GM21825 (cell line): ENCODE data around the gene CYP26B1.

ENCODE experiments used
- ATAC-seq: cut with Tn5 transposase; IDR thresholded peaks from one replicate; pipeline ENCODE4 v1.9.1; 2021; ENCODE audit warnings: mild to moderate bottlenecking, moderate library complexity; ENCODE audit not compliant: unreplicated experiment

The CYP26B1 gene

DNA sequence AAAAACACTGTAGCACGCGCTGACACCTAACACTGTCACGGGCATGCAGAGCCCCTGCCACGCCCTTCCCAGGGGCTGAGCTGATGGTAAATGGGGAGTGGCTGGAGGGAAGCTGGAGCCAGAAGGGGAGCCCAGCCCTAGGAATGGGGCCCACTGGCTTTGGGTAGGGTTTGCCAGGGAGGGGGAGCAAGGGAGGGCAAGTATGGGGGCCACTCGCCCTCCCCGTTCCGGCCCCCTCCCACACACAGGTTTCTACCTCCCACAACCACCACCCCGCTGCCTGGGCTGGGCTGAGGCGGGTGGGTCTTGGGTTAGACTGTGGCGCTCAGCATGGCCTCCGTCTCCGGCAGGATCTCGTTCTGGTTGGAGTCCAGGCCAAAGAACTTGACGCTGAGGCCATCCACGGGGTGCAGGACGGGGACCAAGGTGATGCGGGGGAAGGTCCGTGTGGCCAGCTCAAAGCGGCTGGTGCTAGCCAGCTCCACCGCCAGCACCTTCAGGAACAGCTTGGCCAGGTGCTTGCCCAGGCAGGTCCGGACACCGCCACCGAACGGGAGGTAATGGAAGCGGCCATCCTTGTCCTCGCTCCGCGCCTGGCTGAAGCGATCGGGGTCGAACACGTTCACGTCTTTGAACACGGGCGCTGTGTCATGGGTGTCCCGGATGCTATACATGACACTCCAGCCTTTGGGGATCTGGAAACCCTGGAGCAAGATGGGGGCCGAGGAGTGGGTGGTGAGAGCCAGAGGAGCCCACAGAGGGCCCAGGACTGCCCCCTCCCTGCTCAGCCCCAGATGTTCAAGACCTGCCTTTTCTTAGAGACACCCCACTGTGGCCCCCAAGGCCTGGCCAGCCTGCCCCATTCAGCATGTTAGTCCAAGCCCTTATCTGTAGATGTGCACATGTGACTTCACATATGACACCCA lies 15.5 kb downstream of the CYP26B1 start:
- no peak for ATAC-seq

DNA sequence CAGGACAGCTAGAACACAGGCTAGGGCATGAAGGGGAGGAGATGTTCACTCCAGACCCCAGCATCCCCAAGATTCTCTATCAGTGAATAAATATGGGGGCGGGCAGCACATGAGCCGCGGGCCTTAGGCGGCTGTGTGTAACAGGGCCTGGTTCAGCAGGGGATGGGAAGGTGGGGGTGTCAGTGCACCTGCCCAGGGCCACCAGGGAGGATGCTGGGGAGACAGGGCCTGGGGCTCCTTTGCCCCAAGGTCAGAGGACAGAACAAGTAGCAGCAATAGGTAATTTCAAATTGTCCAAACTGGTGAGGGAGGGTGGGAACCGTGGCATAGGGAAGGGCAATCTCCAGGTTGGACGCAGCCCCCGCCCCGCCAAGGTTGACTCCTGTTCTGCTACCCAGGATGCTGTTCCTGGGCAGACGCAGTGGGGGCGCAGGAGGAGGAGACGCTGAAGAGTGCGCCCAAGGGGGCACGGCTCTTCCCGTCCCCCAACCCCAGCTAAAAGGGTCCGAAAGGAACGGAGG lies 16.2 kb downstream of the CYP26B1 start:
- no peak for ATAC-seq

DNA sequence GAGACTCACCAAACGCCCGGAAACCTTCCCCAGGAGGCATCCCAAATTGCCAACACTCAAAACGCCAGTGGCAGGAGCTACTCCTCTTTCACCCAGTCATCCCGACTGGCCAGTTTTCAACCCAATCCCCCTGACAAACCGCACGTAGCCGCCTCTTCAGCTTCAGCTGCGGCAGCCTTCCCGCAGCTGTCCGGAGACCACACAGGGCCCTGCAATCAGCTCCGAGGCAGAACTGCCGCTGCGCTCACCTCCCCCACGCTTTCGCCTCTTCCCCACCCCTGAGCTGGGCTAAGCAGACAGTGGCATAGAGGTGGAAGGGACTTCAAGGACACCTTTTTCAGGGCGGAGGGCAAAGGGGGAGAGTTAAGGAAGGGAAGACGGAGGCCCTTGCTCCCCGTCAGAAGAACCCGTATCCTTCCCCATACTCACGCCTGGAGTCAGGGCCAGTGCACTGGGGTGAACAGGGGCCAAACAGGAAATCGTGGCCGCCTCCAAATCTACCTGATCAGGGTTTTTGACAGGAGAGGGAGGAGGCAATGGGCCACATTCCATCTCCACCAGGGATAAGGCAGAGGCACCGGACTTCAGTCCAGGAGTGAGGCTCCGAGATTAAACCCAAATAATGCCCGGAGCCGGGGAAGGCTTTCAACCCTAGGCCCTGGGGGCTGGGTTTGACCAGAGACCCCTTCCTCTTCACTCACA lies 16.9 kb downstream of the CYP26B1 start:
- ATAC-seq = no peak

DNA sequence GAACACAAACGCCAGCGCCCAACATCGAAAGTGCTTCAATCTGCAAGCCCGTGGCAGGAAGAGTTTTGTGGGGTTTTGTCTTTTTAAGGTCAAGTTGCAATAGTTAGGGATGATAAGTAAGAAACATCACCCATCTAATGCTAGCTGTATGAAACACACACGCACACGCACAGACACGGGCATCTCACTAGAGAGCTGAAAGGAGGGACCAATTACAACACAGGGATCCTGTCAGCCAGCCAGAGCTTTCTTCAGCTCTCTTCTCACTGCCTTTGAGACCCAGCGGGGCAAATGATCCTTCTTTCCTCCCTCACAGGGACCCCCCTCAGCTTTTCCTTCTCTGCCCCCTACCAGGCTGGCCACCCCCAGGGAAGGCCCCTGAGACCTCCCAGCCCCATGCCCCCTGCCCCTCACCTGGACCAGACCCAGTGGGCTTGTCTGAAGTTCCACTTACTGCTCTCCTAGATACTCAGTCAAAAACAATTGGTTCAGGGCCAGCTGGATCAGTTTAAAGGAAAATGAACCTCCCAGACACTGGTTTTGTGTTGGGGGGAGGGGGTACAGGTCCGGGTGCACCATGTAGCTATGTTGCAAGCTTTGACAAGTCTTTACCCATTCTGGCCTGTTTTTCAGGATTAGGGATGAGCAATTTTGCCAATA lies 17.9 kb downstream of the CYP26B1 start:
- ATAC-seq = no peak

DNA sequence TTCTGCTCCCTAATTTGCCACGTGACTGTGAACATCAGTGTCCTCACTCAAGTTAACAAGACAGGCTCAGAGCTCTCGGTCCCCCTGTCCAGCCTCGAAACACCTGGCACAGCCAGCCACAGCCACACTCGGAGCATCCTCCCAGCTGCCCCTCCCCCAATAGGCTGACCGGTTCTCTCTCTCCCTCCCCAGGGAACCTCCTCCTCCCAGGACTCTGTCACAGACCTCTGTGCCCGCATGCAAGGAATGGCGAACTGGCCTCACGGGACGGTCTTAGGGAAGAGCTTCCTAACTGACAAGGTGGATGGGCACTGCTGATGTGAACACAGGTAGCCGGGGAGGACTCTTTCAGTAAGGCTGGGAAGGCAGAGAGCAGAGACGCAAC lies 18.8 kb downstream of the CYP26B1 start:
- ATAC-seq = no peak

DNA sequence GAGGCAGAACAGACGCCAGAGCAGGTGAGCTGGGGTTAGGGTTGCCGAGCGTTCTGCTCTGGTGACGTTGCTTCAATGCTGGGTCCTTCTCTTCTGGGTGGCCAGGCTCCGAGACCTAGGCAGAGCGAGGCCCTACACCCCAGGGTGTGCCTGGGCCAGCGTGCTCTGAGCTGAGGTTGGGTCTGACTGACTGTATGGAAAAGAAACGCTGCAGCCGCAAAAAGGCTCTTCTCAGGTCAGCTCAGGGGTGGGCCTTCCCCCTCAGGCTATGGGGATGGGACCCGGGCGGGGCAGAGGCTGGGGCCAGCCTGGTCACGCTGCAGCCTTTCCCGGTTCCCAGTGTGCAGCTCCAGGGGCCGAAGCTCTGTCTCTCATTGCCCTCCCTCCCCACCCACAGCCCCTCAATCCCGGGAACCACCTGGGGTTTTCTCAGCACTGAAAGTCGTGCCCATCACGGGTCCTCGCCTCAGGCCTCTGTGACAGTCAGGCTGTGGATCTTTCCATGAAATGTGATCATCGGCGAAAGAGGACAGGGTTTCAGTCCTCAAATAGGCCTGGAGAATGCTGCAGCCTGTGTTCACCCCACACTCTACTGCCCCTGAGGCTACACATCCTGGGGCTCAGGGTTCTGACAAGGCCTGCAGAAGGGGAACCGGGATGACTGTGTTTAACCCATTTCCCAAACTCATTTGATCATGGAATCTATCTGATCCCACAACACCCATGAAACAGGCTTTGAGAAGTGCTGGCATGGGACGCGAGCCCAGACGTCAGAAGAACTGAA lies 19.4 kb downstream of the CYP26B1 start:
- ATAC-seq = no peak

DNA sequence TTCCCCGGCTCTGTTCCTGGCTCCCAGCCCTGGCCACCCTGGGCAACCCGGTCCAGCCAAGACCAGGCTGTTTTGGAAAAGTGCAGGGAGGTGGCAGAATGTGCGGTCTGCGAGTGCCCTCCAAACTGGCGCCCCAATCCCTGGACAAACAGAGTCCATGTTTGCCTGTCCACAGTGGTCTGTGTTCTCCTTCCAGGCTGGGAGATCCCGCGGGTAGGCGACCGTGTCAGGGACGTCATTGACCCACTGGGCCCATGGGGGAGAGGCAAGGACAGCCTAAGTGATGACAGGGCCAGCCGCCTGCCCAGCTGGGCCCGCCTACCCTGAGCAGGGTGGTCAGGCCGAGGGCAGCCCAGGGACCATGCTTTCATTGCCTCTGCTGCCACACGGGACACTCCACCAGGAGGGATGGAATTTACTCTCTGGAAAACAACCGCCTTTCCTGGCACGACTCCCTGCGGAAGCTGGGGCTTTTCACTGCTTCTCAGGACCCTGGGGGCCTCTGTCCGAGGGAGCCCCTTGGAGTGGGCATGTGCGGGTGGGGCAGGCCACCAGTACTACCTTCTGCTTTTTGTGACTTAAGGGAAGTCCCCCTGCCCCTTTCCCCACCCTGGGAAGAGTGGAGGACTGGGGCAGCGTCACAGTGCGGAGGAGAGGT lies 20.1 kb downstream of the CYP26B1 start:
- no peak for ATAC-seq

DNA sequence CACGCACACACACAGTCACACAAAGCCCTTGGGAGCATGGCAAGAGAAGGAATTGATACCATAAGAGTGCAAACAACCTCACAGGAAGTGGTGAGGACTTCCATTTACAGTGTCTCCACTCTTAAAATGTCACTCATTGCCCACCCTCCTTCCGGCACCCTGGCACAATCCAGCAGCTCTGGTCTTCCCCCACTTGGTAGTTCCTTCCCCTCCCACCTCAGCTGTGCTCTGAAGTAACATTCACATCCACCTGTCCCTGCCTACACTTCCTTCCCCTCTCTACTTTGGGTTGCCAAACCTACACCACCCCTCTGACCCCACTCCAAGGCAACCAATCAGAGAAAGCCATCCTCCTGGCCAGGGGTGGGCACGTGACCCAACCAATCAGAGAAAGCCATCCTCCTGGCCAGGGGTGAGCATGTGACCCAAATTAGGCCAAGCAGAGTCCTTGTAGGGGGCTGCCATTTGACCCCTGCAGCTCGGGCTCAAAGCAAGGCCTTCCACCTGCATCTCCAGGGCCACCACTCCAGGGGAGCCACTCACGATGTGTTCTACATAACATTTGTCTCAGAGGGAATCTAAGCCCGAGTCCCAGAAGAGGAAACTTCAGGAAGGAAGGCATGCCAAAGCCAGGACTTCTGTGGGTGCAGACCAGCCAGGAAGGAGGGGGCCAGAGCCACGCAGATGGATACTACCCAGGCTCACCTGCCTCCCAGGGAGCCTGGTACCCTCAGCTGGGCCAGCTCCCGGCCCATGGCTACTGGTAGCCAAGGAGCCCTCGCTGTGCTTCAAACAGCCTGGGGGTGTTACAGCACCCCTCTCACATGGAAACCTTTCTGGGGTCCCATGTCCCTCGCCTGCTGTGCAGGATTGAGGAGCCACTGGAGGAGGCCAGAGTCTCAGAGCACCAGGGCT lies 21.2 kb downstream of the CYP26B1 start:
- no peak for ATAC-seq

DNA sequence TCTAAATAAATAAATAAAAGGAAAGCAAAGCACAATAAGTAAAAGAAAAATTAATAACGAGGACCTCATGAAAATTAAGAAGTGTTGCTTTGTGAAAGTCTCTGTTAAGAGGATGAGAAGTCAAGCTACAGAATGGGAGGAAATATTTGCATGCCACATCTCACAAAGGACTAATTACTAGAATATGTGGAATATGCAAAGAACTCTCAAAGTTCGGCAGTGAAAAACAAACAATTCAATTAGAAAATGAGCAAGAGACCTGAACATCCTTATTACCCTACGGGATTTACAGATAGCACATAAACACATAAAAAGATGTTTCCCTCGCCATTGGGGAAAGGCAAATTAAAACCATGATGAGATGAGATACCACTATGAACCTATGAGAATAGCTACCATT lies 23.3 kb downstream of the CYP26B1 start:
- no peak for ATAC-seq

DNA sequence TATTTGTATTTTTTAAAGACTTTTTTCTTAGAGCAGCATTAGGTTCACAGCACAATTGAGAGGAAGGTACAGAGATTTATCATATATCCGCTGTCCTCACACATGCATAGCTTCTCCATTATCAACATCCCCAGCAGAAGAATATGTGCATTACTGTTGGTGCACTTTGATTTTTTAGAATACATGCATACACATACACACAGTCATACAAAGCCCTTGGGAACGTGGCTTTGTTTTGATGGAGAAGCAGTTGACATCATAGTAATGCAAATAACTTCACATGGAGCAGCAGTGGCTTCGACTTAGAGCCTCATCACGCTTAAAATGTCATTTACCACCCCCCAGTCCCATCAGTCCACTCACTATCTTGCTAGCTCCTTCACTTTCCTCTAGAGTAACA lies 26.5 kb downstream of the CYP26B1 start:
- ATAC-seq = no peak

DNA sequence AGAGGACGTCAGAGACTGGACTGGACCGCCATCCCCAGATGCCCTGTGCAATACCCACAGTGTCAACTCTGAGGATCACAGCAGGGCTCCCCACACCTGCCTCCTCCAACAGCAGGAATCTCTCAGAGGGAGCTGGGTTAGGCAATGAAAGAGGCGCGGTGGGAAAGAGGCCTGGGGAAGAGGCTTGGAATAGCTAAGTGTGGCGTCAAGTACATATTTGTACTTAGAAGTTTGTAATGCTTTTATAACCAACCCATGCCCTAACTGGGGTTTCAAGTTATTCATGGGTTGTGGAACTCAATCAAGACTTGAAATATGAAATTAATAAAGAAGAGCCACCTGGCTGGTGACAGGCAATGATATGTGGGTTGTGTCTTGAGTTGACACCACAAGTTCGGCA lies 28.7 kb downstream of the CYP26B1 start:
- no peak for ATAC-seq

DNA sequence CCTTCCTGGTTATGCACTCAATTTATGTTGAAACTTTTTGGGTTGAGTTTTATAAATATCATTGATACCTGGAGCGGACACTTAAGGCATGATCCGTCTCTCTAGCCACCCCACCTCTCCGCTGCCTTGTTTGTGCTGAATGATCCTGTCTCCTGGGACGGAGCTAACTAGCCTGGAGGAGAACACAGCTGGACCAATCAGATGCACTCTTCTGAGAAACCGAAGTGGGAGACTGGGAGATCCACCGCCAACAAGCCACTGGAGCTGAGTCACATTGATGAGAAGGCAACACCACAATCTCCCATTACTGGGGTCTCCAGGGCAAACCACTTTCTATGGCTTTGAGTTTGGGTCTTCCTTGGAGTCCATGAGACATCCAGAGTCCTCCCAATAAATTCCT lies 29.3 kb downstream of the CYP26B1 start:
- ATAC-seq = no peak

DNA sequence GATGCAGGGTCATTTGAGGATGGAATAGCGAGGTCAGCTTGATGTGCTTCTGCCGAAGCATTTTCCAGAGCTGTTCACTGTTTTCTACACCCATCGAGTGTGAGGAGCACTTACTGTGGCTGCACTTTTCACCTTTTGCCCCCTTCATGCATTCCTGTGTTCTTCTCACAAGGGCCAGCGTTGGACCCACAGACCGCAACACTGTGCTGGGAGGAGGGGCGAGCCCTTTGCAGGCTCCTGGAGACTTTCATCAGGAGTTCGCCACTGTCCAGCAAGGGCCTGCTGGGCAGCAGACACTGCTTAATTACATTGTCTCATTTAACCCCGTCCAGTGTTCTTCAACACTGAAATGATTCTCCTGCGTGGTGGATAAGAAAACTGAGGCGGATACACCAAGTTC lies 29.9 kb downstream of the CYP26B1 start:
- no peak for ATAC-seq

DNA sequence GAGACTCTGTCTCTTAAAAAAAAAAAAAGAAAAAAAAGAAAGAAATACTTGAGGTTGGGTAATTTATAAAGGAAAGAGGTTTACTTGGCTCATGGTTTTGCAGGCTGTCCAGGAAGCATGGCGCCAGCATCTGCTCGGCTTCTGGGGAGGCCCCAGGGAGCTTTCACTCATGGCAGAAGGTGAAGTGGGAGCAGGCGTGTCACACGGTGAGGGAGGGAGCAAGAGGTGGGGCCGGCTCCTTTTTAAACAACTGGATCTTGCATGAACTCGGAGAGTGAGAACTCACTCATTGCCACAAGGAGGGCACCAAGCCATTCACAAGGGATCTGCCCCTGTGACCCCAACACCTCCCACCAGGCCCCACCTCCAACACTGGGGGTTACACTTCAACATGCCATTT lies 30.6 kb downstream of the CYP26B1 start:
- no peak for ATAC-seq

DNA sequence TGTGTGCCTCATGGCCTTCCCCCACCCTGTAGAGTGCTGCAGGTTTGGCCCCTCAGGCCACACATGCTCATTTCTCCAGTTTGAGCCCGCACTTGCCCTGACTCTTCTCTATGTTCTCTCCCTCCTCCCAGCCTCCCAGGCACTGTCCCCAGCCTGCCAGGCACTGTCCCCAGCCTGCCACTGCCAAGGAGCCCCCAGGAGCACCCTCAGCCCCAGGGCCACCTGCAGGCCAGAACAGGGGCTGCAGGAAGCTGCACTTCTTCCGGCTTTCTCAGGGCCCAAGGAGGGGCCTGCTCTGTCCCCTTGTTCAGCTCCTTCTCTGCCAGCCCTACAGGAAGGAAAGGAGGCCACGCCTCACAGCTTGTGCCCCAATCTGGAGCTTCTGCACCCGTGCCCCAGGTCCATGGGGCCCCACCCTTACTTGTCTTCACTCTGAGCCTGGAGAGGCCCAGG lies 31.6 kb downstream of the CYP26B1 start:
- no peak for ATAC-seq

DNA sequence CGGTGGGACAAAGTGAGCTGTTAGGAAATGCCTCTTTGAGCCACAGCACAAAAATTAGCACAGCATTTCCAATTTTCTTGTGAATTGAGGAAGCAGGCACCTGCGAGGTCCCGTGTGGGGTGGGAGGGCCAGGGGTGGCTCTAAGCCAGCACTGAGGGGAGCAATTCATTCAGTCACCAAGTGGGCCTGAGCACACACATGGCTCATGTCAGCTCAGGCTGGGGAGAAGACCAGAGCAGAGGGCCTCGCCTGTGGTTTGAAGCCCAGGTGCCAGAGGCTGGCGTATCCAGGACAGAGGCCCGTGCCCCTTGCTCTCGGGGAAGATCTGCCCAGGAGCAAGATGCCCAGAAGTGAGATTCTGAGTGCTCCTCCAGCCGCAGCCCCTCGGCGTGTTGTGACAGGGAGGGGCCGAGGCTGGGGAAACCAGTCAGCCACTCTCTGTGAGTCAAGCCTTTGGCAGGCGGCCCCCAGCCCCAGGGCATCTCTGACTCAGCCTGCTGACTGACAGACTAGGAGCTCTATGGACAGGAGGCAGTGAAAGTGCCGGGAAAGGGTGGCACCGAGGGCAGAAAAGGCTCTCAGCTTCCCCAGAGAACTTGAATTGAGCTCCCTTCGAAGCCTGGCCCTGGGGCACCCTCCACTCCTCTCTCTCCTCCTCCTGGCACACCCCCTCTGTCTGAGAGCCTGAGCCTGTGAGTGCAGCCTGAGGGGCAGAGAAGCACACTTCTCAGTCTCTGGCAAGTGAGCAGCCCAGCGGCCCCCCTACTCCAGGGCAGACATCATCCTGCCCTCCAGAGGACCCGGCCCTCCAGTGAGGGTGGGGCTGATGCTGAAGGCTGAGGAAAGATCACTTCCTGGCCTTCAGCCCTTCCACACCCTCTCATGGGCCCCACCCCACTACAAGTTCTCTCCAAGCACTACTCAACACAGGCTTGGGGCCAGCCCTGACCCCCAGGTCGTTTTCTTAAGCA lies 32.3 kb downstream of the CYP26B1 start:
- no peak for ATAC-seq

DNA sequence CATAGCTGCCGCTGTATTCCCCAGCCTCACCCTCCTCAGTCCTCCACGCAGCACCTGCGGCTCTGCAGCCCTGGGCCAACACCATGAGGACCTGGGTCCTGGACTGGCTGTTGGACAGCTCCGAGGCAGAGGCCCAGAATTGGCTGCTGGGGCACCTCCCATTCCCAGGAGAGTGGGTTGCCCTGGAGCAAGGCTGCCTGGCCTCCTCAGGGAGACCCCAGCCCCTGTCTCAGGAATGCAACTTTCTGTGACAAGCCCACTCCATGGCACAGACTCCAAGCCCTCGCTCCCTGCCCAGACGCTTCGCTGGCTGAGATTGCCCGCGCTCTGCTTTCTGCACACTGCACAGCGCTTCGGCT lies 33.0 kb downstream of the CYP26B1 start:
- no peak for ATAC-seq
